ENCODE measurements around the gene AFG1L. TPM values are rescaled to one million over a fixed set of nuclear protein-coding genes. Genes with fewer than 3 reads are reported as not detected.

AFG1L gene
- total and polyA plus RNA-seq, 4 donors = 2.7 to 2.8 (median 2.7) TPM

DNA sequence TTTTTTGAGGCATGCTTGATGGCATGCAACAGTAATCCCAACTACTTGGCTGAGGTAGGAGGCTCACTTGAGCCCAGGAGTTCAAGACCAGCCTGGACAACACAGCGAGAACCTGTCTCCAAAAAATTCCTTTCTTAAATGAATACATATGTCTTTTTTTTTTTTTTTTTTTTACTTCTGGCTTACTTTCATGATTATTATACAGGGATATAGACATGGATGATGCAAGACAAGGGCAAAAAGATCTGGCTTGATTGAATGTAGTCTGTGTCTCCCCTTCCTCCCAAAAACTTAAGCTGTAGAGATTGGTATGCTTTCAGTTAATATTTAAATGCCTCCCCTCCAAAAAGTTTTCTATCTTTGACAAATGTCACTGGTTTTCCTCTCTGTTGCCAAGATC is 41.6 kb upstream of the AFG1L start:
- peaks cover 6 to 30% (median 8%) of the 10 kb centered on the region in 4 donors for H3K4me1 ChIP-seq (ENCODE audit: control insufficient read depth in 4 of 4, insufficient read depth in 4 of 4, low read length in 3 of 4)
- no peak overlapping the region for H3K4me3 ChIP-seq (ENCODE audit: low read depth in 1 of 3, low read length in 3 of 3)
- no peak overlapping the region for H3K9ac ChIP-seq (ENCODE audit: low read depth in 1 of 2, low read length in 2 of 2)
- peaks cover 0 to 2% (median 0%) of the 10 kb centered on the region in 4 donors for H3K36me3 ChIP-seq (ENCODE audit: control insufficient read depth in 4 of 4, insufficient read depth in 3 of 4, low read depth in 1 of 4, low read length in 3 of 4)
- TF ChIP-seq YY1 (IDR thresholded peaks at IDR 0.05) (no peak), FOXA1 (IDR thresholded peaks at IDR 0.05) (no peak), JUND (IDR thresholded peaks at IDR 0.05) (no peak), FOXA2 (IDR thresholded peaks at IDR 0.05) (no peak), ATF3 (IDR thresholded peaks at IDR 0.05) (no peak), SP1 (IDR thresholded peaks at IDR 0.05) (no peak), TAF1 (conservative IDR thresholded peaks at IDR 0.05) (no peak), ZBTB33 (IDR thresholded peaks at IDR 0.05) (no peak), RXRA (IDR thresholded peaks at IDR 0.05) (no peak), EGR1 (IDR thresholded peaks at IDR 0.05; ENCODE audit: low read depth in 2 of 2) (no peak), GABPA (IDR thresholded peaks at IDR 0.05 in 1 of 2, conservative IDR thresholded peaks at IDR 0.05 in 1 of 2) (no peak), NR2F2 (IDR thresholded peaks at IDR 0.05) (no peak), HNF4G (IDR thresholded peaks at IDR 0.05) (no peak), HNF4A (conservative IDR thresholded peaks at IDR 0.05) (no peak), RAD21 (IDR thresholded peaks at IDR 0.05) (no peak)
- TF ChIP-seq, protein P1, sequence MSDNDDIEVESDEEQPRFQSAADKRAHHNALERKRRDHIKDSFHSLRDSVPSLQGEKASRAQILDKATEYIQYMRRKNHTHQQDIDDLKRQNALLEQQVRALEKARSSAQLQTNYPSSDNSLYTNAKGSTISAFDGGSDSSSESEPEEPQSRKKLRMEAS (IDR thresholded peaks at IDR 0.05) = no peak
- TF ChIP-seq, protein P2, sequence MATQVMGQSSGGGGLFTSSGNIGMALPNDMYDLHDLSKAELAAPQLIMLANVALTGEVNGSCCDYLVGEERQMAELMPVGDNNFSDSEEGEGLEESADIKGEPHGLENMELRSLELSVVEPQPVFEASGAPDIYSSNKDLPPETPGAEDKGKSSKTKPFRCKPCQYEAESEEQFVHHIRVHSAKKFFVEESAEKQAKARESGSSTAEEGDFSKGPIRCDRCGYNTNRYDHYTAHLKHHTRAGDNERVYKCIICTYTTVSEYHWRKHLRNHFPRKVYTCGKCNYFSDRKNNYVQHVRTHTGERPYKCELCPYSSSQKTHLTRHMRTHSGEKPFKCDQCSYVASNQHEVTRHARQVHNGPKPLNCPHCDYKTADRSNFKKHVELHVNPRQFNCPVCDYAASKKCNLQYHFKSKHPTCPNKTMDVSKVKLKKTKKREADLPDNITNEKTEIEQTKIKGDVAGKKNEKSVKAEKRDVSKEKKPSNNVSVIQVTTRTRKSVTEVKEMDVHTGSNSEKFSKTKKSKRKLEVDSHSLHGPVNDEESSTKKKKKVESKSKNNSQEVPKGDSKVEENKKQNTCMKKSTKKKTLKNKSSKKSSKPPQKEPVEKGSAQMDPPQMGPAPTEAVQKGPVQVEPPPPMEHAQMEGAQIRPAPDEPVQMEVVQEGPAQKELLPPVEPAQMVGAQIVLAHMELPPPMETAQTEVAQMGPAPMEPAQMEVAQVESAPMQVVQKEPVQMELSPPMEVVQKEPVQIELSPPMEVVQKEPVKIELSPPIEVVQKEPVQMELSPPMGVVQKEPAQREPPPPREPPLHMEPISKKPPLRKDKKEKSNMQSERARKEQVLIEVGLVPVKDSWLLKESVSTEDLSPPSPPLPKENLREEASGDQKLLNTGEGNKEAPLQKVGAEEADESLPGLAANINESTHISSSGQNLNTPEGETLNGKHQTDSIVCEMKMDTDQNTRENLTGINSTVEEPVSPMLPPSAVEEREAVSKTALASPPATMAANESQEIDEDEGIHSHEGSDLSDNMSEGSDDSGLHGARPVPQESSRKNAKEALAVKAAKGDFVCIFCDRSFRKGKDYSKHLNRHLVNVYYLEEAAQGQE (IDR thresholded peaks at IDR 0.05) = no peak
- TF ChIP-seq, protein P3, sequence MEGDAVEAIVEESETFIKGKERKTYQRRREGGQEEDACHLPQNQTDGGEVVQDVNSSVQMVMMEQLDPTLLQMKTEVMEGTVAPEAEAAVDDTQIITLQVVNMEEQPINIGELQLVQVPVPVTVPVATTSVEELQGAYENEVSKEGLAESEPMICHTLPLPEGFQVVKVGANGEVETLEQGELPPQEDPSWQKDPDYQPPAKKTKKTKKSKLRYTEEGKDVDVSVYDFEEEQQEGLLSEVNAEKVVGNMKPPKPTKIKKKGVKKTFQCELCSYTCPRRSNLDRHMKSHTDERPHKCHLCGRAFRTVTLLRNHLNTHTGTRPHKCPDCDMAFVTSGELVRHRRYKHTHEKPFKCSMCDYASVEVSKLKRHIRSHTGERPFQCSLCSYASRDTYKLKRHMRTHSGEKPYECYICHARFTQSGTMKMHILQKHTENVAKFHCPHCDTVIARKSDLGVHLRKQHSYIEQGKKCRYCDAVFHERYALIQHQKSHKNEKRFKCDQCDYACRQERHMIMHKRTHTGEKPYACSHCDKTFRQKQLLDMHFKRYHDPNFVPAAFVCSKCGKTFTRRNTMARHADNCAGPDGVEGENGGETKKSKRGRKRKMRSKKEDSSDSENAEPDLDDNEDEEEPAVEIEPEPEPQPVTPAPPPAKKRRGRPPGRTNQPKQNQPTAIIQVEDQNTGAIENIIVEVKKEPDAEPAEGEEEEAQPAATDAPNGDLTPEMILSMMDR (IDR thresholded peaks at IDR 0.05; ENCODE audit: low read depth, low read length, missing input control) = no peak
- no peaks in the 10 kb centered on the region for H3K27me3 ChIP-seq (ENCODE audit: control insufficient read depth in 4 of 4, insufficient read depth in 4 of 4, low read length in 3 of 4)
- no peak for DNase-seq (ENCODE audit: low spot score)
- WGBS = 98% methylated on average over 1 of the region's 1 CpG
- H3K9me3 ChIP-seq (ENCODE audit: control insufficient read depth in 4 of 4, low read length in 3 of 4) = no peaks in the 10 kb centered on the region
- no peak overlapping the region for H3K27ac ChIP-seq (ENCODE audit: low read depth in 1 of 2, low read length in 2 of 2)

Data from liver (tissue), 9 donors.